UCSD-AML1 (cell line): ENCODE data around the gene LOXHD1.
A peak's percentile ranks its signal among the peaks of the same experiment; 100 is the strongest.

Experiments used
- DNase-seq: peaks from one replicate; lab custom pipeline; 2025; ENCODE audit not compliant: unreplicated experiment; lab: John Stamatoyannopoulos, UW

The LOXHD1 gene

DNA sequence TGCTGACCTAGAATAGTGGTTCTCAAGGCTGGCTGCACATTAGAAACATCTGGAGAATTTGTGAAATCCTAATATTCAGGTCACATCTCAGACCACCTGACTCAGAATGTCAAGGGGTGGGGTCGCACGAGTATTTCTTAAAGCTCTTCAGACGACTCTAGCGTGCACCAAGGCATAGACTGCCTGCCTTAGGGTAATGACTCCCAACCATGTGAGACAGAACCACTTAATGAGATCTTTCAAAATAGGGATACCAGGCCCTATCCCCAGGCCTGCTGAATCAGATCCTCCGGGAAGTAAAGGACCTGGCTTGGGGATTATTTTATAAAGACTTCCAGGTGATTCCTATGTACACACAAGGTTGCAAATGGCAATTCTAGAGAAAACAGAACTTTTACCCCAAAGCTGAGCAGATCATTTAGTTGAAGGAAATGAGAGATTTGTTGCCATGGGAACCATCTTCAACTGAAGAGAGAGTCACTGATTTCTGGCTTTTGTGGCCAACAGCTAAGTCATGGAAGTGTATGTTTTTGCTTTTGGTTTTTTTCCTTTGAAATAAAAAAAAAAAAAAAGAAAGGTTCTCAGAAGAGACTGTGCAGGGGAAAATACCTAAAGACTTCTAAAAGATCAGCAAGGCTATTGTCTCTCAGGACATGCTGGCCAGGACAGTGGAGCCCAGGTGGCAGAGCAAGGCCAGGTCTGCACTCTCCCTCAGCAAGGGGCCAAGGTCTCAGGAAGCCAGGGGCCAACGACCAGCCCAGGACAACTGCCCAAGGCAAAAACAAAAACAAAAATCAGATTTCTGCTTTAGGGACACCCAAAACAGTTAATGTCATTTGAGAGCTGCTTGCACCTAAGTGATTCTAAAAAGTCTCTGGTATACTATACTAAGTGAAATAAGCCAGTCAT is 15.3 kb upstream of the LOXHD1 start:
- DNase-seq: no peak

DNA sequence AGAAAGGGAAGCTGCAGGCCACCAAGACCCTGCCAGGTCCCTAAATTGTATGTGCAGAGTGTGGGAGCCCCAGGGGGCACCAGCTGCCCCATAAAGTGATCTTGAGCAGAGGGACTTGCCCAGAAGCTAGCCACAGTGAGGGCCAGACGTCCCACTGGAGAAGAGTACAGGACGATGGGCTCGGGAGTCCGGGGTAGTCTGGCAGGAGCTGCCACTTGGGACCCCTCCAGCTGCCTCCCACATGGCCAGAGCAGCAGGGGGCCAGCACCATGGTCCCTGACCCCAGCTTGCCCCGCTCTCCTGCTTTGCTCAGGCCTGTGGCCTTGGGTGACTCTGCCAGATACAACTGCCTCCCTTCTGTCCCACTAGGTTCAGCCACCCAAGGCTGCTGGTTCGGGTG is 11.7 kb upstream of the LOXHD1 start:
- DNase-seq: no peak

DNA sequence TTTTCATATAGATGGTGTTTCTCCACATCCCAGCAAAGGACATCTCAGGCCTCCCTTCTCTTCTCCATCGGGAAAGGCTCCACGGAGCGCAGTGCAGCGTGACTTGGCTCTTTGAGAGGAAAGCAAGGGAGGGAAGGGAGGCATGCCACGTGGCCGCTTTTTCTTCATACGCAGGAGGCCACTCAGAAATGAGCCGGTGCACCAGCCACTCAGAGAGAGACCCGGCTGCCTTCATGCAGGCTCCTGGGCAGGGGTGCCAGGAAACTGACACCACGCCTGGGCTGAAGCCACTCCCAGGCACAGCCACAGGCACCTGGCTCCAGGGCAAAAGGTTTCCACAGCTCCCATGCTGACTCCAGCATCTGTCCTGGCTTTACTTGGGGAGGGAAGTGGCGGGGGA is 11.1 kb upstream of the LOXHD1 start:
- DNase-seq: no peak

- no peak for DNase-seq
These were observed 6.5 kb upstream of the LOXHD1 start for GRCh38 chr18:46663539-46663938.

DNA sequence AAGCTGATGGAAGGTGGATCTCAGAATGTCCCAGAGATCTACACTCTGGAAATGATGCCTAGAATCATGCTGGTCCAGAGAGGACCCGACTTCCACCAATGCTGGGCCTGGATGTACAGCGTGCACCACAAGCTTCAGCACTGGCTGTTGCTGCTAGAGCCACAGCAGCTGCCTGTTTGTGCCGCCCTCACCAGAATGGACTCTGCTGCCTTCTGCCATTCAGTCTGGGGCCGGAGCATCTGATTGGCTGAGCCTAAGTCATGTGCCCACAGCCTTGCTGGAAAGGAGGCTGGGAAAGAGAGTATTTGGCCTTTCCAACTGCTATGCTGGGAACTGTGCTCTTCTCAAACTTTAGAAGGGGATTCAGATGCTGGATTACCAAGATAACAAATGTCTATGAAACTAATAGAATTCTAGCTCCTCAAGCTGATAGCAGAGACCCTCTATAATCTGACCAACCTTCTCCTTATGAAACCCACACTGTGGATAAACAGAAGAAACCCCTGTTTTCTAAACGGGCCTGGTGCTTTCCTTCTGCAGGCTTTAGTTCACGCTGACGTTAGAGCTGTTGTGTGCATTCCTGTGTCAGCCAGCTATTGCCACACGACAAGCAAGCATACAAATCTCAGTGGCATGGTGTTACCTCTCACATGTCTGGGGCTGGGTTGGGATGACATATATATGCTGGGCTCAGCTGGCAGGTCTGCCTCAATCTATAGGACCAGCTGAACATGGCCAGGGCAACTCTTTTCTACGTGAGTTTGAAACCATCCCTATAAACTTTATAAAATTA is 4.1 kb upstream of the LOXHD1 start:
- DNase-seq: no peak

- no peak for DNase-seq
These were observed 2.5 kb upstream of the LOXHD1 start for GRCh38 chr18:46659484-46659883.

DNA sequence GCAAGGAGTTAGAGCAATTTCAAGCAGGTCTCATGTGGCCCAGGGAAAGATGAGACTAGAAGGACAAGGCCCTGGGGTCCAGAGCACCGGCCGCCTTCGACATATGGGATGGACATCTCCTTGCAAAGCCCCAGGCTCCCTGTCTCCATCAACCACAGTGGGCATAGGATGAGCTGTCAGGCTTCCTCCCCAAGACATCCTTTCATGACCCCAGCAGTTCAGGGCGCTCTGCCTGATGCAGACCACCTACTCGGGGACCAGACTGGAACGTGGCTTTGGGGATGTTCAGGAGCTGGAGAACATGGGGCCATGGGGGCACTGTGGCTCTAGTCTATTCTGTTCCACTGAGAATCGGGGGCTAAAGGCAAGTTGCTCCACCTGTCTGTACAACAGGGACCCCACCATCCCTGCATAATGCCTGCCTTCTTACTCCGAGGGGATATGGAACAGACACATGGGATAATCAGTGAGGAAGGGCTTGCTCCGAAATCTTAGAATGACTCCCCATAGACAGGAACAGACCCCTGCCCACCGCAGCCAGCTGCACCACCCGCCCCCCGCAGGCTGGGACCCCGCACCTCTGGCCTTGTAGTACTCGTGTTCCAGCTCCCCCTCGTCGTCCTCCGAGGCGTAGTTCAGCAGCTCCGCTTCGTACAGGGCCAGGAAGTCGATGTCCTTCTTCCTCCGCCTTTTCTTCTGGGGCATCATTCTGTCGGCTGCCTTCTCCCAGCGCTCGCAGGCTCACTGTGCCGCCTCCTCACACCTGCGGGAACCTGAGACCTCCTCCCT is 500 bp downstream of the LOXHD1 start:
- DNase-seq: no peak

DNA sequence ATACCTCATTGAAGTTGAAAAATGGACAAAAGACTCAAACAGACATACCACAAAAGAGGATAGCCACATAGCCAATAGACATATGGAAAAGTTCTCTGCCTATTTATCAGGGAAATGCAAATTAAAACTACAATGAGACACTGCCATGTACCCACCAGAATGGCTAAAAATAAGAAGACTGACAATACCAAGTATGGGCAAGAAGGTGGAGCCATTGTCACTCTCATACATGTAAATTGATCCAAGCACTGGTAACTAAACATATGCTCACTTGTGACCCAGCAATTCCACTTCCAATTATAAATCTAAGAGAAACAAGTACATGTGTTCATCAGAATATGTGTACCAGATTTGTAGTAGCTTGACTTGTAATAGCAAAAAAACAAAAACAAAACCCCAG is 4.6 kb downstream of the LOXHD1 start:
- DNase-seq: no peak

DNA sequence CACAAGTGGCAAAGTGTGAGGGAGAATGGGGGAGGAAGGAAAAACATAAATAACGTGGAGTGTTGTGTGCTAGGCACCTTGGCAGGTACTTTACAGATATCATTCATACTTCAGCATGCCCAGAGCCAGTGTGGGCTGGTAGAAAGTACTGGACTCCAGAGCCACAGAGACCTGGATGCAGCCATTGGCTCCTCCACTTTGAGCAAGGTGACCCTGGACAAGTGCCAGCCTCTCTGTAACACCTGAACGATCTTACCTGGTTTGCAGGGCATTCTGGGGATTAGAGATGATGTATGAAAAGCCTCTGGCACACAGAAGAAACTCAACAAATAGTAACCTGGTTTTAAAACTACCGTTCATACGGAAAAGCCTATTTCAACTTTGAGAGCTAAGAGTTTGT is 6.3 kb downstream of the LOXHD1 start:
- no peak for DNase-seq

GRCh38 chr18:46649071-46649862 is 7.8 kb downstream of the LOXHD1 start:
- DNase-seq: no peak

- no peak for DNase-seq
These were observed 10.6 kb downstream of the LOXHD1 start for GRCh38 chr18:46646468-46646867.

DNA sequence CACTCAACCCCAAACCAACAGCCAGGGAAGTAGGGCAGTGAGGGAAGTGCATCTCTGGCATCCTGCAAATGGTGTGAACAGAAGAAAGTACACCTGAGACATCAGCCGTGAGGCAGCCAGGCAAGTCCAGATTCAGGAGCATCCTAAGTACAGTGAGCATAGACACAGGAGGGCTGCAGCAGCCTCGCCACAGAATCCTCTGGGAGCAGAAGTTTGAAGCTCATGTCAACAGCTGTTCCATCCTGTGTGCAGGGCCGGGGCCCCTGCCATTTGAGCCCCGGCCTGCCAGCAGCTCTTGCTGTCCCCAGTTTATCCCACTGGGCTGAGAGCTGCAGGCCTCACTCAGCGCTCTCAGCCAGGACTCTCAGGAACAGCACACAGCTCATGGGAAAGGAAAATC is 14.5 kb downstream of the LOXHD1 start:
- DNase-seq: no peak

- DNase-seq: no peak
These were observed 15.1 kb downstream of the LOXHD1 start for GRCh38 chr18:46641917-46642316.

DNA sequence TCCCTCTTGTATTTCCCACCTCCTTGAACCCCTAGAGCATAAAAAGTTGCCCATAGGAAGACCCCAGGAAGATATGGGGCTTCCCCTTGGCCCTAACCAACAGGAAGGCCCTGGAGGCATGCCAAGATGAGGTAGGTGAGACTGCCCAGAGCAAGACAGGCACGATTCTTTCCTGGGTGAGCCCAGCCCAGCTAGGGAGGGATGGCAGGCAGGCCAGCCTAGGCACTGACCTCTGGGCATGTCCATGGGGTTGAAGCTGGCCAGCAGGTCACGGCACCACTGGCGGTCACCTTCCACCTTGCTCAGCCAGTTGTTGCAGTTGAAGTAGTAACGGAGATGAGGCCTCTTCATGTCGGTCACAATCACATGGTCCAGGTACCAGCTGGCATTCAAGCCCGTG is 17.6 kb downstream of the LOXHD1 start:
- no peak for DNase-seq

DNA sequence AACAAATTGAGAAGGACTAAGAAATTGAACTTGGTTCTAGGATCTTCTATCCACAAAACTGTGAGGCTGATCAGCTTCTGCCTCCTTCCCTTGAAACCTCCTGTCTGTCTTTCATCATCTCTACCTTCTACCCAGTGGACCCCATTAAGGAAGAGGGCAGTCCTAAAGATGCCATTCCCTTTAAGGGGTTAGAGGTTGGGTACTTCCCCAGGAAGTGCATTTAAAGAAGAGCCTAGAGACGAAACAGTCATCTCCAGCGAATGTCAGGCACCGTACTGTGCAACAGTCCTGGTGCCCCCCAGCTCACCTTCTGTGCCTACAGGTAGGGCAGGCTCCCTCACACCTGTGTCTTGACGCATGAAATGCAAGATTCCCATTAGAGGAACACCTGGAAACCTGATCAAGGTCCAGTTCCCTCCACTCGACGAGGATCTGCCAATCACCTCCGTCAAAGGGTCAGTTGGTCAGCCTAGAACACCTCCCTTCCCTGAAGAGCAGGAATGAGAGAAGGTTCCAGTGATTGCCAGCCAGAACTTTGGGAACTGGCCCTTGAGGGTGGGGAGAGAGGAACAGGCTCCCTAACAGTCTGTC is 20.9 kb downstream of the LOXHD1 start:
- DNase-seq: no peak

DNA sequence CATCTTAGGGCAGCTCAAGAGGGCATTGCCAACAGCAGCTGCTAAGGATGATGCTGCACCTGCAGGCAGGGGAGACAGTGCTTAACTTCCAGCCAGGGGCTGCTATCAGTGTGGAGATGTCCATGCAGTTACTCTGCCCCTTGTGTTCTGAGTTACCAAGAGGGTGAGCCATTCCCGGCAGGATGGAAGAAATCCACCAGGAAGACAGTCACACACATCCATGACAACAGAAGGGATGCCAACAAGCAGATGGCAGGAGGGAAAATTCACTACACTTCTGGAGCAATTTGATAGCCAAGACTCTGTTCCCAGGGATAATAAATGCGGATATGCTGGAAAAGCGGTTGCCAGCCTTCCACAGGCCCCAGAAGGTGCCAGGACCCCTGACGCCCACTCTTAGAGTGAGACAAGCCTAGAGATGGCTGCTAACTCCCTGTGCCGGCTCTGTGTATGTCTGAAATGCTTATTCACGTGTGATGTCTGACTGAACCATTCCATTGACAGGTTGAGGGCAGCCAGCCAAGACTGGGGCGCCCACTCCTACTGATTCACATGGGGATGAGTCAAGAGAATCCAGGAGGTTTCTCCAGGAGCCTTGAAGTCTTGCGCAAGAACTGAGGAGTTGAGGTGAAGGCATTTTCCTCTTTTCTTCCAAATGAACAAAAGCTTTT is 24.5 kb downstream of the LOXHD1 start:
- DNase-seq: no peak

DNA sequence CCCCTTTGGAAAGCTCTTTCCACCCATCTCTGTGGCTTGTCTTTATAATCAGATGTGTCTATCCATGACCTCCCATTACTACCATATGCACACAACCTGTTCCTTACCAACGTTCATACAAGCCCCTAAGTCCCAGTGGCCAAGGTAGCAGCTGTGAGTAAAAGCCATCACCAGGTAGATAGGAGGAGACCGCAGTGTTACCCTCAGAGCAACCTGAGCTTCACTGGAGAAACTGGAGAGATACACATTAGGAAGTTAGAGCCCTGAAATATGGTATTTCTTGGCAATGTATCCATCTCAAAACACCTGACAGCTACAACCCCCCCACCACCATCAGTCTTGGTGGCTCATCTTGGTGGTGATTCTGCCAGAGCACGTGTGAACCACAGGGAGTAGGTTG is 26.0 kb downstream of the LOXHD1 start:
- no peak for DNase-seq

GRCh38 chr18:46630160-46630559 is 26.9 kb downstream of the LOXHD1 start:
- peak; percentile 53 for DNase-seq

- no peak for DNase-seq
These were observed 27.7 kb downstream of the LOXHD1 start for GRCh38 chr18:46629361-46629760.

DNA sequence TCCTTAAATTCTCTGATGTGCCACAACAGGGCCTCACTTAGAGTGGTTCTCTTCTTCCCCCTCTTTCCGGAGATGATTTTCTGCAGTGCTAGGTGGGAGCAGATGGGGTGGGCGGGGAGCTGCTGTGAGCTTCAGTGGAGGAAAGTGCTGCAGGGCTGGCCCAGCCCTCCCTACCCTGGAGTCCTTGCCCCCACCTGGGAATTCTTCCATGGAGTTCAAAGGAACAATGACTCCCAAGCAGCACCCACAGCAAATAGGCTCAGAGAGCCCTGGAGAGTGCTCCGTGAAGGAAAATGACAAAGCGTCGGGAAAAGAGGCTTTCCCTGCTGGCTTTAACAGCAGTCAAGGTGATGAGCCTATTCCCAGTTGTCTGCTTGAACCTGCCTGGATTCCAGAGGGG is 28.8 kb downstream of the LOXHD1 start:
- DNase-seq: no peak
